Measurements from ENCODE around the gene TEX30. TPM values are rescaled to one million over a fixed set of nuclear protein-coding genes. Genes with fewer than 3 reads are reported as not detected.

TEX30 gene
- total RNA-seq, 1 donor from 2014 or later: 10.1 TPM

- TF ChIP-seq POLR2AphosphoS5 (IDR thresholded peaks at IDR 0.05; ENCODE audit: insufficient read depth in 1 of 2, low read depth in 1 of 2): no peak
- no peak for TF ChIP-seq CTCF (IDR thresholded peaks at IDR 0.05)
- TF ChIP-seq POLR2A (IDR thresholded peaks at IDR 0.05): no peak
- no peaks in the 10 kb centered on the region for H3K9me3 ChIP-seq
- H3K4me3 ChIP-seq: no peak overlapping the region
- H3K4me1 ChIP-seq: no peaks in the 10 kb centered on the region
- H3K36me3 ChIP-seq: peaks cover 0 to 19% of the 10 kb centered on the region in 2 donors
- no peak overlapping the region for H3K27ac ChIP-seq
- no peak for DNase-seq (ENCODE audit: extremely low spot score in 2 of 2)
- H3K27me3 ChIP-seq: no peaks in the 10 kb centered on the region
- intact Hi-C loops (cut with DNase I): no loop called here
Measured at GRCh38 chr13:102814793-102815192, 41.2 kb upstream of the TEX30 start.

- no peak for TF ChIP-seq POLR2AphosphoS5 (IDR thresholded peaks at IDR 0.05; ENCODE audit: insufficient read depth in 1 of 2, low read depth in 1 of 2)
- no peak for TF ChIP-seq CTCF (IDR thresholded peaks at IDR 0.05)
- no peak for TF ChIP-seq POLR2A (IDR thresholded peaks at IDR 0.05)
- Histone ChIP-seq H3K4me3 (no peak overlapping the region), H3K36me3 (peaks cover 0 to 14% of the 10 kb centered on the region in 2 donors), H3K27ac (no peak overlapping the region), H3K4me1 (no peaks in the 10 kb centered on the region), H3K27me3 (no peaks in the 10 kb centered on the region), H3K9me3 (no peaks in the 10 kb centered on the region)
- DNase-seq (ENCODE audit: extremely low spot score in 2 of 2): no peak
- intact Hi-C loops (cut with DNase I): no loop called here
Measured at GRCh38 chr13:102814025-102814607, 40.5 kb upstream of the TEX30 start.

DNA sequence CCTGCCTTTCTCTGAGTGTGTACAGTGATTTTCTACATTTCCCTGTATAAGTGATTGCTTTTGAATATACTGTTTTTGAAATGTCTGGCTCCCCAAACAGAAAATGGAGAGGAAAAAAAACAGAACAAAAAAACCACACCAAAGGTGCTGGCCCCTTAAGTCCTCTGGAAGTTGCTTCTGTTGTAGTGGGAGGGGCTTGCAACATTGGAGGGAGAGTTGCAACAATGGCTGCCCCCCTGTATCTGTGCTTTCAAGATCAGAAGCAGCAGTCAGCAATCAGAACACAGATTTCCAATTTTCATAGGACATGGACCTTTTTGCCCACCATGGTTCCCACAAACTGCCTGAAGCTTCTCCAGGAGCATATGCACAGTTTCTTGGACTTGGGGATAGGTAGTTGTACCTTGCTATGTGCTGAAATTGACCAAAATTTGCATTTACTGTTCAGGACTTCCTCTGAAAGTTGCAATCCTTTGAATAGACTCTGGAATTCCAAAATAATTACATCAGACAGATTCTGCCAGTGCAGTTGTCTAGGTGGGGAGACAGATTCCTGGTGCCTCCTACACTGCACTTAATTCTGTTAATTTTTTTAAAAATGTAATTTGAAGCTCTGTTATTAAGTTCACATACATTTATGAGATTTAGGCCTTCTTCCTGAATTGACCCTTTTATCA is 39.2 kb upstream of the TEX30 start:
- peaks cover 0 to 14% of the 10 kb centered on the region in 2 donors for H3K36me3 ChIP-seq
- intact Hi-C loops (cut with DNase I): no loop called here
- TF ChIP-seq POLR2A (IDR thresholded peaks at IDR 0.05) (no peak), POLR2AphosphoS5 (IDR thresholded peaks at IDR 0.05; ENCODE audit: insufficient read depth in 1 of 2, low read depth in 1 of 2) (no peak), CTCF (IDR thresholded peaks at IDR 0.05) (no peak)
- H3K4me3 ChIP-seq: no peak overlapping the region
- H3K4me1 ChIP-seq: no peaks in the 10 kb centered on the region
- DNase-seq (ENCODE audit: extremely low spot score in 2 of 2): no peak
- no peaks in the 10 kb centered on the region for H3K9me3 ChIP-seq
- H3K27ac ChIP-seq: no peak overlapping the region
- H3K27me3 ChIP-seq: no peaks in the 10 kb centered on the region

DNA sequence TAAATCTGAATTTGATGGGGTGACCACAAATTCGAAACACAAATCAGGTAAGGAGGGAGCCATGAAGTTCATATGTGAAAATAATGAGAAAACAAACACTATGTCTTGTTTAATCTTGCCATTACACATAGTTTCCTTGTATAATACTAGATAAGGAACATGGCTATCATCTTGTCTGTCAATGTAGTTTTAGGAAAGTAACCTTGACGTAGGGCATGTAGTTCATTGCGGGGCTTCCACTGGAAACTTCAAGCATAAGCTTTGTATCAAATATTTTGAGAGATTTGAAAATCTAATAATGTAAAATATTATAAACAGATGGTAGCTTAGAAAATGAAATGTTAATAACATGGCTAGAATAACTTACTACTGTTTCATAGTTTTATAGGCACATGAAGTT is 34.1 kb upstream of the TEX30 start:
- no peak overlapping the region for H3K27ac ChIP-seq
- no peak for TF ChIP-seq CTCF (IDR thresholded peaks at IDR 0.05)
- no peak for TF ChIP-seq POLR2A (IDR thresholded peaks at IDR 0.05)
- TF ChIP-seq POLR2AphosphoS5 (IDR thresholded peaks at IDR 0.05; ENCODE audit: insufficient read depth in 1 of 2, low read depth in 1 of 2): no peak
- H3K36me3 ChIP-seq: peaks cover 0 to 6% of the 10 kb centered on the region in 2 donors
- H3K4me1 ChIP-seq: no peaks in the 10 kb centered on the region
- DNase-seq (ENCODE audit: extremely low spot score in 2 of 2): no peak
- intact Hi-C loops (cut with DNase I): no loop called here
- no peaks in the 10 kb centered on the region for H3K27me3 ChIP-seq
- no peaks in the 10 kb centered on the region for H3K9me3 ChIP-seq
- H3K4me3 ChIP-seq: no peak overlapping the region

GRCh38 chr13:102805680-102806079 is 32.1 kb upstream of the TEX30 start:
- no peaks in the 10 kb centered on the region for H3K9me3 ChIP-seq
- no peaks in the 10 kb centered on the region for H3K27me3 ChIP-seq
- DNase-seq (ENCODE audit: extremely low spot score in 2 of 2): no peak
- H3K4me1 ChIP-seq: no peaks in the 10 kb centered on the region
- no peaks in the 10 kb centered on the region for H3K36me3 ChIP-seq
- H3K27ac ChIP-seq: no peak overlapping the region
- TF ChIP-seq POLR2A (IDR thresholded peaks at IDR 0.05): no peak
- no peak for TF ChIP-seq CTCF (IDR thresholded peaks at IDR 0.05)
- TF ChIP-seq POLR2AphosphoS5 (IDR thresholded peaks at IDR 0.05; ENCODE audit: insufficient read depth in 1 of 2, low read depth in 1 of 2): no peak
- no peak overlapping the region for H3K4me3 ChIP-seq
- intact Hi-C loops (cut with DNase I): no loop called here

Data from vagina (tissue), 2 donors.